ENCODE results near the gene HOXC9. TPM values are rescaled to one million over a fixed set of nuclear protein-coding genes. Genes with fewer than 3 reads are reported as not detected.

Gene HOXC9
- total RNA-seq, 1 experiment from 2014 or later: 11.3 TPM

DNA sequence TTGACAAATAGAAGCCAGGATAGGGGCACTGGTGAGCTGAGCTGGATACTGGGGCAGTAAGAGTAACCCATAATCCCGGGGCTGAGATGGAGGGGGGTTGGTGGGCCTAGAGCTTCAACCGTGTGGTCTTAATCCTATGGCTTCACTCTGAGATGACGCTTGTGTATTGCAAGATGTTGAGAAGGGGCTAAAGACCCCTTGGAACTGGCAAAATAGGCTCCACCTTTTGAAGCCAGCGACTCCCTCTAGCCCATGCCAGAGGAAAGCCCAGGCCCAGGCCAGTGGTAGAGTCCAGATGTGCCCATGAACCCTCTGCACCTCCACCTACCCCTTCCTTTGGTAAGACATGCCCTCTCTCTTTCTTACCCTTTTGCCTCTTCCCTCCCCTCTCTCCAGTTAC lies 40.6 kb upstream of the HOXC9 start:
- Histone ChIP-seq H3K4me1 (ENCODE audit: control insufficient read depth in 1 of 2, insufficient read depth in 2 of 2, low read length in 2 of 2) (no peaks in the 10 kb centered on the region), H3K27ac (ENCODE audit: low read depth, low read length) (no peak overlapping the region), H3K4me3 (replicated peaks in 1 of 2; ENCODE audit: low read depth in 1 of 2, low read length in 2 of 2) (no peak overlapping the region), H3K27me3 (ENCODE audit: insufficient read depth, low read length) (no peaks in the 10 kb centered on the region), H2AFZ (ENCODE audit: low read depth, low read length, poor library complexity, severe bottlenecking) (no peak overlapping the region), H4K20me1 (ENCODE audit: insufficient read depth) (no peaks in the 10 kb centered on the region), H3K9me2 (ENCODE audit: insufficient read depth) (no peaks in the 10 kb centered on the region), H3K9ac (ENCODE audit: low read length) (no peak overlapping the region), H3K79me2 (ENCODE audit: insufficient read depth, low read length) (no peaks in the 10 kb centered on the region), H3K9me3 (ENCODE audit: control insufficient read depth in 1 of 2, insufficient read depth in 1 of 2, low read depth in 1 of 2, low read length in 2 of 2) (no peaks in the 10 kb centered on the region), H3K4me2 (ENCODE audit: low read length) (no peak overlapping the region), H3K36me3 (ENCODE audit: control insufficient read depth in 1 of 2, insufficient read depth in 2 of 2, low read length in 2 of 2) (no peaks in the 10 kb centered on the region)
- POLR2A ChIA-PET: no interaction called here
- intact Hi-C loops (cut with micrococcal nuclease): no loop called here
- TF ChIP-seq ELF1 (IDR thresholded peaks at IDR 0.05; ENCODE audit: borderline replicate concordance, low read depth) (no peak), EZH2phosphoT487 (IDR thresholded peaks at IDR 0.05; ENCODE audit: borderline replicate concordance) (no peak), CEBPB (IDR thresholded peaks at IDR 0.05; ENCODE audit: low read depth) (no peak), ZNF274 (IDR thresholded peaks at IDR 0.05; ENCODE audit: low read depth, low read length) (no peak), POLR2AphosphoS5 (IDR thresholded peaks at IDR 0.05; ENCODE audit: low read depth, low read length) (no peak), FOSL1 (IDR thresholded peaks at IDR 0.05; ENCODE audit: low read depth) (no peak), RAD21 (IDR thresholded peaks at IDR 0.05; ENCODE audit: low read depth) (no peak), SIN3A (IDR thresholded peaks at IDR 0.05; ENCODE audit: low read depth) (no peak), YY1 (IDR thresholded peaks at IDR 0.05; ENCODE audit: extremely low read depth, insufficient replicate concordance, low read depth, low read length) (no peak), CBX3 (IDR thresholded peaks at IDR 0.05; ENCODE audit: low read depth) (no peak), TCF7L2 (IDR thresholded peaks at IDR 0.05; ENCODE audit: borderline replicate concordance, extremely low read depth, insufficient read depth, insufficient read length) (no peak), JUND (IDR thresholded peaks at IDR 0.05) (no peak), EGR1 (IDR thresholded peaks at IDR 0.05; ENCODE audit: low read depth) (no peak)
- TF ChIP-seq, protein P1, sequence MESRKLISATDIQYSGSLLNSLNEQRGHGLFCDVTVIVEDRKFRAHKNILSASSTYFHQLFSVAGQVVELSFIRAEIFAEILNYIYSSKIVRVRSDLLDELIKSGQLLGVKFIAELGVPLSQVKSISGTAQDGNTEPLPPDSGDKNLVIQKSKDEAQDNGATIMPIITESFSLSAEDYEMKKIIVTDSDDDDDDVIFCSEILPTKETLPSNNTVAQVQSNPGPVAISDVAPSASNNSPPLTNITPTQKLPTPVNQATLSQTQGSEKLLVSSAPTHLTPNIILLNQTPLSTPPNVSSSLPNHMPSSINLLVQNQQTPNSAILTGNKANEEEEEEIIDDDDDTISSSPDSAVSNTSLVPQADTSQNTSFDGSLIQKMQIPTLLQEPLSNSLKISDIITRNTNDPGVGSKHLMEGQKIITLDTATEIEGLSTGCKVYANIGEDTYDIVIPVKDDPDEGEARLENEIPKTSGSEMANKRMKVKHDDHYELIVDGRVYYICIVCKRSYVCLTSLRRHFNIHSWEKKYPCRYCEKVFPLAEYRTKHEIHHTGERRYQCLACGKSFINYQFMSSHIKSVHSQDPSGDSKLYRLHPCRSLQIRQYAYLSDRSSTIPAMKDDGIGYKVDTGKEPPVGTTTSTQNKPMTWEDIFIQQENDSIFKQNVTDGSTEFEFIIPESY (IDR thresholded peaks at IDR 0.05; ENCODE audit: extremely low read depth, insufficient replicate concordance, low read length): no peak
- TF ChIP-seq, protein P2, sequence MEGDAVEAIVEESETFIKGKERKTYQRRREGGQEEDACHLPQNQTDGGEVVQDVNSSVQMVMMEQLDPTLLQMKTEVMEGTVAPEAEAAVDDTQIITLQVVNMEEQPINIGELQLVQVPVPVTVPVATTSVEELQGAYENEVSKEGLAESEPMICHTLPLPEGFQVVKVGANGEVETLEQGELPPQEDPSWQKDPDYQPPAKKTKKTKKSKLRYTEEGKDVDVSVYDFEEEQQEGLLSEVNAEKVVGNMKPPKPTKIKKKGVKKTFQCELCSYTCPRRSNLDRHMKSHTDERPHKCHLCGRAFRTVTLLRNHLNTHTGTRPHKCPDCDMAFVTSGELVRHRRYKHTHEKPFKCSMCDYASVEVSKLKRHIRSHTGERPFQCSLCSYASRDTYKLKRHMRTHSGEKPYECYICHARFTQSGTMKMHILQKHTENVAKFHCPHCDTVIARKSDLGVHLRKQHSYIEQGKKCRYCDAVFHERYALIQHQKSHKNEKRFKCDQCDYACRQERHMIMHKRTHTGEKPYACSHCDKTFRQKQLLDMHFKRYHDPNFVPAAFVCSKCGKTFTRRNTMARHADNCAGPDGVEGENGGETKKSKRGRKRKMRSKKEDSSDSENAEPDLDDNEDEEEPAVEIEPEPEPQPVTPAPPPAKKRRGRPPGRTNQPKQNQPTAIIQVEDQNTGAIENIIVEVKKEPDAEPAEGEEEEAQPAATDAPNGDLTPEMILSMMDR (IDR thresholded peaks at IDR 0.05 in 2 of 3, conservative IDR thresholded peaks at IDR 0.05 in 1 of 3; ENCODE audit: borderline replicate concordance in 1 of 3, insufficient read depth in 1 of 3, low read depth in 2 of 3, low read length in 2 of 3): no peak
- TF ChIP-seq, protein P3, sequence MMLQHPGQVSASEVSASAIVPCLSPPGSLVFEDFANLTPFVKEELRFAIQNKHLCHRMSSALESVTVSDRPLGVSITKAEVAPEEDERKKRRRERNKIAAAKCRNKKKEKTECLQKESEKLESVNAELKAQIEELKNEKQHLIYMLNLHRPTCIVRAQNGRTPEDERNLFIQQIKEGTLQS (IDR thresholded peaks at IDR 0.05): no peak
- TF ChIP-seq, protein P4, sequence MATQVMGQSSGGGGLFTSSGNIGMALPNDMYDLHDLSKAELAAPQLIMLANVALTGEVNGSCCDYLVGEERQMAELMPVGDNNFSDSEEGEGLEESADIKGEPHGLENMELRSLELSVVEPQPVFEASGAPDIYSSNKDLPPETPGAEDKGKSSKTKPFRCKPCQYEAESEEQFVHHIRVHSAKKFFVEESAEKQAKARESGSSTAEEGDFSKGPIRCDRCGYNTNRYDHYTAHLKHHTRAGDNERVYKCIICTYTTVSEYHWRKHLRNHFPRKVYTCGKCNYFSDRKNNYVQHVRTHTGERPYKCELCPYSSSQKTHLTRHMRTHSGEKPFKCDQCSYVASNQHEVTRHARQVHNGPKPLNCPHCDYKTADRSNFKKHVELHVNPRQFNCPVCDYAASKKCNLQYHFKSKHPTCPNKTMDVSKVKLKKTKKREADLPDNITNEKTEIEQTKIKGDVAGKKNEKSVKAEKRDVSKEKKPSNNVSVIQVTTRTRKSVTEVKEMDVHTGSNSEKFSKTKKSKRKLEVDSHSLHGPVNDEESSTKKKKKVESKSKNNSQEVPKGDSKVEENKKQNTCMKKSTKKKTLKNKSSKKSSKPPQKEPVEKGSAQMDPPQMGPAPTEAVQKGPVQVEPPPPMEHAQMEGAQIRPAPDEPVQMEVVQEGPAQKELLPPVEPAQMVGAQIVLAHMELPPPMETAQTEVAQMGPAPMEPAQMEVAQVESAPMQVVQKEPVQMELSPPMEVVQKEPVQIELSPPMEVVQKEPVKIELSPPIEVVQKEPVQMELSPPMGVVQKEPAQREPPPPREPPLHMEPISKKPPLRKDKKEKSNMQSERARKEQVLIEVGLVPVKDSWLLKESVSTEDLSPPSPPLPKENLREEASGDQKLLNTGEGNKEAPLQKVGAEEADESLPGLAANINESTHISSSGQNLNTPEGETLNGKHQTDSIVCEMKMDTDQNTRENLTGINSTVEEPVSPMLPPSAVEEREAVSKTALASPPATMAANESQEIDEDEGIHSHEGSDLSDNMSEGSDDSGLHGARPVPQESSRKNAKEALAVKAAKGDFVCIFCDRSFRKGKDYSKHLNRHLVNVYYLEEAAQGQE (IDR thresholded peaks at IDR 0.05; ENCODE audit: low read depth): no peak
- RAD21 ChIA-PET (ENCODE audit: low non-redundant PET in 1 of 2, low total read pairs in 2 of 2, uncharacterized antibody in 2 of 2, unreplicated experiment in 2 of 2): no interaction called here
- no peak for ATAC-seq
- no peak for DNase-seq (ENCODE audit: low read depth, low spot score)
- BruUV-seq (replicated peaks): no TSS peak
- CTCF ChIA-PET: no interaction called here

Data from HCT116 (cell line).